ENCODE results near the gene CBX1.

CBX1 gene

GRCh38 chr17:48126532-48126850, 25.2 kb upstream of the CBX1 start:
- H2AK5ac ChIP-seq (ENCODE audit: low read length): no peak overlapping the region
- no peak overlapping the region for H3K4me3 ChIP-seq (ENCODE audit: low read depth, low read length)
- no peak overlapping the region for H4K91ac ChIP-seq (ENCODE audit: low read depth, low read length)
- H4K12ac ChIP-seq (ENCODE audit: low read depth, low read length): no peak overlapping the region
- no peaks in the 10 kb centered on the region for H3K79me2 ChIP-seq (ENCODE audit: control insufficient read depth, insufficient read depth, low read length, poor library complexity)
- H3K9me3 ChIP-seq (ENCODE audit: insufficient read depth, low read depth, low read length): no peaks in the 10 kb centered on the region
- H3K18ac ChIP-seq (ENCODE audit: low read length): no peak overlapping the region
- H3K36me3 ChIP-seq (ENCODE audit: control insufficient read depth in 1 of 2, insufficient read depth in 2 of 2, low read length in 2 of 2): peaks cover 12 to 25% of the 10 kb centered on the region in 2 experiments
- H3K4me2 ChIP-seq (ENCODE audit: low read length): no peak overlapping the region
- H2BK5ac ChIP-seq (ENCODE audit: low read depth, low read length, poor library complexity): no peak overlapping the region
- H3K27me3 ChIP-seq (ENCODE audit: insufficient read depth, low read length): no peaks in the 10 kb centered on the region
- H3K23ac ChIP-seq (ENCODE audit: low read length): no peak overlapping the region
- no peak overlapping the region for H3K9ac ChIP-seq (ENCODE audit: low read length)
- H4K8ac ChIP-seq (ENCODE audit: low read depth, low read length): no peak overlapping the region
- no peak overlapping the region for H2AFZ ChIP-seq (ENCODE audit: insufficient read depth, low read length, poor library complexity)
- H3K27ac ChIP-seq (ENCODE audit: low read depth, low read length): no peak overlapping the region
- WGBS (ENCODE audit: extremely low coverage, insufficient coverage, insufficient read length): no CpG with 5 or more reads among the region's 7 CpGs
- H3K14ac ChIP-seq (ENCODE audit: low read length): no peak overlapping the region
- no peaks in the 10 kb centered on the region for H3K79me1 ChIP-seq (ENCODE audit: low read length)
- H2BK12ac ChIP-seq (ENCODE audit: low read length): no peak overlapping the region
- no peak overlapping the region for H2BK120ac ChIP-seq (ENCODE audit: insufficient read depth, low read length, poor library complexity)
- H3K4me1 ChIP-seq (ENCODE audit: control insufficient read depth in 1 of 2, insufficient read depth in 2 of 2, low read length in 2 of 2): peaks cover 5 to 8% of the 10 kb centered on the region in 2 experiments
- DNase-seq: no peak
- no peak overlapping the region for H3K4ac ChIP-seq (ENCODE audit: low read depth, low read length)

- Histone ChIP-seq H3K79me1 (ENCODE audit: low read length) (no peaks in the 10 kb centered on the region), H3K23ac (ENCODE audit: low read length) (peak overlapping the region; percentile 29), H2BK5ac (ENCODE audit: low read depth, low read length, poor library complexity) (no peak overlapping the region), H3K4me3 (ENCODE audit: low read depth, low read length) (no peak overlapping the region), H2BK12ac (ENCODE audit: low read length) (no peak overlapping the region), H2BK120ac (ENCODE audit: insufficient read depth, low read length, poor library complexity) (no peak overlapping the region), H3K27me3 (ENCODE audit: insufficient read depth, low read length) (no peaks in the 10 kb centered on the region), H3K36me3 (ENCODE audit: control insufficient read depth in 1 of 2, insufficient read depth in 2 of 2, low read length in 2 of 2) (peaks cover 17 to 30% of the 10 kb centered on the region in 2 experiments), H3K14ac (ENCODE audit: low read length) (no peak overlapping the region), H3K18ac (ENCODE audit: low read length) (no peak overlapping the region), H3K4me1 (ENCODE audit: control insufficient read depth in 1 of 2, insufficient read depth in 2 of 2, low read length in 2 of 2) (peaks cover 5 to 8% of the 10 kb centered on the region in 2 experiments), H3K4me2 (ENCODE audit: low read length) (no peak overlapping the region), H4K91ac (ENCODE audit: low read depth, low read length) (no peak overlapping the region), H3K4ac (ENCODE audit: low read depth, low read length) (no peak overlapping the region), H4K8ac (ENCODE audit: low read depth, low read length) (no peak overlapping the region), H3K79me2 (ENCODE audit: control insufficient read depth, insufficient read depth, low read length, poor library complexity) (no peaks in the 10 kb centered on the region), H2AFZ (ENCODE audit: insufficient read depth, low read length, poor library complexity) (no peak overlapping the region), H4K12ac (ENCODE audit: low read depth, low read length) (no peak overlapping the region), H2AK5ac (ENCODE audit: low read length) (no peak overlapping the region), H3K9ac (ENCODE audit: low read length) (no peak overlapping the region), H3K9me3 (ENCODE audit: insufficient read depth, low read depth, low read length) (no peaks in the 10 kb centered on the region), H3K27ac (ENCODE audit: low read depth, low read length) (no peak overlapping the region)
- peak in 1 of 2 donors; percentile 18 for DNase-seq
- WGBS (ENCODE audit: extremely low coverage, insufficient coverage, insufficient read length): no CpG with 5 or more reads among the region's 9 CpGs
Measured at GRCh38 chr17:48125829-48126531, 24.7 kb upstream of the CBX1 start.

GRCh38 chr17:48123776-48124388, 22.6 kb upstream of the CBX1 start:
- Histone ChIP-seq H2AK5ac (ENCODE audit: low read length) (no peak overlapping the region), H3K23ac (ENCODE audit: low read length) (no peak overlapping the region), H4K12ac (ENCODE audit: low read depth, low read length) (no peak overlapping the region), H3K4me2 (ENCODE audit: low read length) (no peak overlapping the region), H3K36me3 (ENCODE audit: control insufficient read depth in 1 of 2, insufficient read depth in 2 of 2, low read length in 2 of 2) (peaks cover 18 to 39% of the 10 kb centered on the region in 2 experiments), H3K79me2 (ENCODE audit: control insufficient read depth, insufficient read depth, low read length, poor library complexity) (no peaks in the 10 kb centered on the region), H3K9me3 (ENCODE audit: insufficient read depth, low read depth, low read length) (no peaks in the 10 kb centered on the region), H4K8ac (ENCODE audit: low read depth, low read length) (no peak overlapping the region), H3K27ac (ENCODE audit: low read depth, low read length) (no peak overlapping the region), H3K18ac (ENCODE audit: low read length) (no peak overlapping the region), H3K4me3 (ENCODE audit: low read depth, low read length) (no peak overlapping the region), H3K4ac (ENCODE audit: low read depth, low read length) (no peak overlapping the region), H2BK5ac (ENCODE audit: low read depth, low read length, poor library complexity) (no peak overlapping the region), H3K4me1 (ENCODE audit: control insufficient read depth in 1 of 2, insufficient read depth in 2 of 2, low read length in 2 of 2) (peaks cover 5 to 8% of the 10 kb centered on the region in 2 experiments), H4K91ac (ENCODE audit: low read depth, low read length) (no peak overlapping the region), H2BK12ac (ENCODE audit: low read length) (no peak overlapping the region), H2AFZ (ENCODE audit: insufficient read depth, low read length, poor library complexity) (no peak overlapping the region), H3K79me1 (ENCODE audit: low read length) (no peaks in the 10 kb centered on the region), H3K27me3 (ENCODE audit: insufficient read depth, low read length) (no peaks in the 10 kb centered on the region), H3K9ac (ENCODE audit: low read length) (no peak overlapping the region), H3K14ac (ENCODE audit: low read length) (no peak overlapping the region), H2BK120ac (ENCODE audit: insufficient read depth, low read length, poor library complexity) (no peak overlapping the region)
- WGBS (ENCODE audit: extremely low coverage, insufficient coverage, insufficient read length): no CpG with 5 or more reads among the region's 4 CpGs
- no peak for DNase-seq

- H2AK5ac ChIP-seq (ENCODE audit: low read length): no peak overlapping the region
- H2BK5ac ChIP-seq (ENCODE audit: low read depth, low read length, poor library complexity): no peak overlapping the region
- H3K9ac ChIP-seq (ENCODE audit: low read length): no peak overlapping the region
- H3K23ac ChIP-seq (ENCODE audit: low read length): no peak overlapping the region
- DNase-seq: no peak
- H3K79me1 ChIP-seq (ENCODE audit: low read length): no peaks in the 10 kb centered on the region
- H3K79me2 ChIP-seq (ENCODE audit: control insufficient read depth, insufficient read depth, low read length, poor library complexity): no peaks in the 10 kb centered on the region
- H4K91ac ChIP-seq (ENCODE audit: low read depth, low read length): no peak overlapping the region
- no peak overlapping the region for H3K27ac ChIP-seq (ENCODE audit: low read depth, low read length)
- no peak overlapping the region for H3K14ac ChIP-seq (ENCODE audit: low read length)
- H3K9me3 ChIP-seq (ENCODE audit: insufficient read depth, low read depth, low read length): no peaks in the 10 kb centered on the region
- H3K27me3 ChIP-seq (ENCODE audit: insufficient read depth, low read length): no peaks in the 10 kb centered on the region
- H4K8ac ChIP-seq (ENCODE audit: low read depth, low read length): no peak overlapping the region
- H3K4me1 ChIP-seq (ENCODE audit: control insufficient read depth in 1 of 2, insufficient read depth in 2 of 2, low read length in 2 of 2): peaks cover 5 to 8% of the 10 kb centered on the region in 2 experiments
- H3K4me3 ChIP-seq (ENCODE audit: low read depth, low read length): no peak overlapping the region
- no peak overlapping the region for H2BK120ac ChIP-seq (ENCODE audit: insufficient read depth, low read length, poor library complexity)
- H3K18ac ChIP-seq (ENCODE audit: low read length): no peak overlapping the region
- no peak overlapping the region for H2AFZ ChIP-seq (ENCODE audit: insufficient read depth, low read length, poor library complexity)
- peaks cover 22 to 44% of the 10 kb centered on the region in 2 experiments for H3K36me3 ChIP-seq (ENCODE audit: control insufficient read depth in 1 of 2, insufficient read depth in 2 of 2, low read length in 2 of 2)
- no peak overlapping the region for H2BK12ac ChIP-seq (ENCODE audit: low read length)
- no peak overlapping the region for H3K4me2 ChIP-seq (ENCODE audit: low read length)
- no CpG with 5 or more reads among the region's 6 CpGs for WGBS (ENCODE audit: extremely low coverage, insufficient coverage, insufficient read length)
- H4K12ac ChIP-seq (ENCODE audit: low read depth, low read length): no peak overlapping the region
- H3K4ac ChIP-seq (ENCODE audit: low read depth, low read length): no peak overlapping the region
Measured at GRCh38 chr17:48123111-48123510, 21.8 kb upstream of the CBX1 start.
